Left ventricle myocardium inferior (tissue), 1 donor: ENCODE measurements around the gene ANO2. TPM values are rescaled to one million over a fixed set of nuclear protein-coding genes. Genes with fewer than 3 reads are reported as not detected.

Source experiments
- DNase-seq: peaks from one replicate; pipeline ENCODE4 v3.0.0-alpha.2; 2020
- H3K27ac ChIP-seq: fragments of 200-600 bp; replicated peaks from 2 replicates; pipeline ENCODE4 v1.8.0; 2021
- H3K27me3 ChIP-seq: fragments of 200-600 bp; 2 replicates; pipeline ENCODE4 v1.8.0; 2021; ENCODE audit warnings: low read depth
- H3K36me3 ChIP-seq: fragments of 200-600 bp; 2 replicates; pipeline ENCODE4 v1.8.0; 2021
- H3K4me1 ChIP-seq: fragments of 200-600 bp; 2 replicates; pipeline ENCODE4 v1.8.0; 2021
- H3K4me3 ChIP-seq: fragments of 200-600 bp; 2 replicates; pipeline ENCODE4 v1.8.0; 2021; ENCODE audit warnings: mild to moderate bottlenecking, moderate library complexity
- H3K9me3 ChIP-seq: fragments of 200-600 bp; replicated peaks from 2 replicates; pipeline ENCODE4 v1.8.0; 2021
- CTCF ChIP-seq: fragments of 200-600 bp; IDR thresholded peaks from 2 replicates; pipeline ENCODE4 v1.8.0; 2021; ENCODE audit warnings: antibody characterized with exemption, mild to moderate bottlenecking, borderline replicate concordance
- intact Hi-C: fragments of 100-400 bp; cut with micrococcal nuclease; formaldehyde crosslinking; loops from one replicate; pipeline ENCODE4 v1.11.0; 2022
- total RNA-seq: library from RNA; stranded (reverse); fragmentation: NEBNext Ultra II Directional; extraction: Animal tissue kit (Norgen Biotek cat#: 25700); gene quantifications from one replicate; pipeline ENCODE4 v1.2.1, GENCODE V29; 2021
- donor health status: DM: no; HTN: yes; CAD: no; lungs with severe emphysema.

The ANO2 gene
- total RNA-seq, 1 donor from 2014 or later = 13.0 TPM

- intact Hi-C loops = no loop called here
- Histone ChIP-seq H3K36me3 (peaks cover 6% of the 10 kb centered on the region), H3K27me3 (peaks cover 27% of the 10 kb centered on the region), H3K27ac (no peak overlapping the region), H3K9me3 (no peaks in the 10 kb centered on the region), H3K4me3 (no peak overlapping the region), H3K4me1 (peaks cover 8% of the 10 kb centered on the region)
- no peak for DNase-seq
- no peak for TF ChIP-seq CTCF
Measured at GRCh38 chr12:5901416-5901815, 43.6 kb downstream of the ANO2 start.

DNA sequence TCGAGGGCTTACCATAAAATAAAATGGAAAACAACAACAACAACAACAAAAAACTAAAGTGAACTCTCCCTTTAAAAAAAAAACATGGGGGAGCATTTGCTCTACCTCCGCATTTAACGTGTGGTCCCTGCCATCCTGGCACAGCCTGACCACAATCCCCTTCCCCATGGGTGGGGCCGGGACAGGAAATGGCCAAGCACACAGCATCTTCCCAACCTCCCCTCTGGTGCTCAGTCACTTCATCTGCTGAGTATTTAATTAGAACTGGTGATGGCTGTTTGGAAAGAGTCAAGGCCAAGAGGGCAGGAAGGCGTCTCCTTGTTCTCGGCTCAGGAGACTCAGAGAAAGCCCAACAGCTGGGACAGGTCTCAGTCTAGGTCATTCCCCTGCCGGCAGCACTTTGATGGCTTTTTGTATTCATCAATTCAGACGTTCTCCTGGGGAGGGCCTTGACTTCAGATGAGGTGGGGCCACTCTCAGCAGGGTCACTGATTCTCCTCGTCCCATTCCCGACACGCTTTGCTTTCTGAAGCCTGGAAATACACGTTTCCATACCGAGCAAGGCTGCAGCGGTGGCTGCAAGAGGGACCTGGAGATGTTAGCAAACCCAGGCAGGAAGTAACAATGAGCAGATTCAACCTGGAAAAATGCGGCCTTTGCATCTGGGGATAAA is 44.4 kb downstream of the ANO2 start:
- intact Hi-C loops = no loop called here
- no peak for DNase-seq
- no peak for TF ChIP-seq CTCF

GRCh38 chr12:5900076-5900475 is 45.0 kb downstream of the ANO2 start:
- Histone ChIP-seq H3K9me3 (no peaks in the 10 kb centered on the region), H3K4me1 (no peaks in the 10 kb centered on the region), H3K27me3 (peaks cover 36% of the 10 kb centered on the region), H3K4me3 (no peak overlapping the region), H3K27ac (no peak overlapping the region), H3K36me3 (peaks cover 3% of the 10 kb centered on the region)
- intact Hi-C loops = no loop called here
- TF ChIP-seq CTCF = no peak
- DNase-seq = no peak

More for the DNA sequence above, 44.4 kb downstream of the ANO2 start:
- Histone ChIP-seq H3K27ac (no peak overlapping the region), H3K4me3 (no peak overlapping the region), H3K4me1 (peaks cover 5% of the 10 kb centered on the region), H3K36me3 (peaks cover 5% of the 10 kb centered on the region), H3K27me3 (peaks cover 30% of the 10 kb centered on the region), H3K9me3 (no peaks in the 10 kb centered on the region)

DNA sequence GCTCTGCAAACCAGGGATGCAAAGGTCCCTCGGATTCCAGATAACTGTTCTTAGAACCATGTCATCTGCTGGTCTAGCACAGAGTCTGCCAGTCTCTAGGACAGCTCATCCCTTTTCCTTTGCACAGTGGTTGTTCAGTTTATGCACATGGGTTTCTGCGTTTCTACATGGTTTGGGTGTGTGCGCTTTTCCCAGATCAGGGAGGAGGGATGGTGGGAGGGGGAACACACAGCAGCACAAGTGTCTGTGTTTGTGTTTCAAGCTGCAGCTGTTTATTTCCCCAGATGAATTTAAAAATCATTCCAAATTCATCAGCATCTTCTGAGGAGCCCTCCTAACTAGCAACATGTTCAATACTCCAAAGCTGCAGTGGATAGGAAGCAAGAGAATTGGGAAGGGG is 45.4 kb downstream of the ANO2 start:
- Histone ChIP-seq H3K36me3 (peaks cover 3% of the 10 kb centered on the region), H3K4me3 (no peak overlapping the region), H3K4me1 (no peaks in the 10 kb centered on the region), H3K9me3 (no peaks in the 10 kb centered on the region), H3K27me3 (peaks cover 35% of the 10 kb centered on the region), H3K27ac (no peak overlapping the region)
- intact Hi-C loops = no loop called here
- TF ChIP-seq CTCF = no peak
- no peak for DNase-seq

DNA sequence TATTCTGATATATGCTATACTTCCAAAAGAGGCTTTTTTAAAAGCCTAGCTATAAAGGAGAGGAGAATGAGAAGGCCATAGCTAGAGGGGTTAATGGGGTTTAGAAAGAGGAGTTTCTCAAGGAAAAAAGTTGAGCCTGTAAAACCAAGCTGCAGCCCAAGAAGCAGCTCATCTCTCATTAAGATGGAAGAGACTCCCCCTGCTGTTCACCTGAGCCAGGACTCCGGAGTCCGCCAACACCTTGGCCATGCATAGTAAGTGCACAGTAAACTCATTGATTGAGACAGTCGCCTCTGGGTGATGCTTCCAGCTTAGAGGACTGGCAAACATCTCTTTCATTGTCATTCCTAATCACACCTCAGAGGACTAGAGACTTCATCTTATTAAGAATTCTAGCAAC is 46.2 kb downstream of the ANO2 start:
- TF ChIP-seq CTCF = no peak
- intact Hi-C loops = no loop called here
- Histone ChIP-seq H3K27me3 (peaks cover 34% of the 10 kb centered on the region), H3K9me3 (peaks cover under 1% of the 10 kb centered on the region), H3K27ac (no peak overlapping the region), H3K4me1 (no peaks in the 10 kb centered on the region), H3K4me3 (no peak overlapping the region), H3K36me3 (peaks cover 3% of the 10 kb centered on the region)
- no peak for DNase-seq
